H54 (cell line): ENCODE data around the gene NFASC.

ENCODE experiments used
- DNase-seq: peaks from one replicate; pipeline ENCODE4 v3.0.0; 2011; ENCODE audit warnings: low spot score, mixed read lengths; ENCODE audit not compliant: insufficient read length
- FAIRE-seq: peaks from 3 replicates; lab custom pipeline; 2011; peaks lifted over from hg19 to GRCh38; lab: Jason Lieb, UNC
- POLR2A ChIP-seq: IDR thresholded peaks from 2 replicates; pipeline ENCODE4 v1.6.1; 2011; ENCODE audit warnings: low read depth, mild to moderate bottlenecking, low read length

Gene NFASC

GRCh38 chr1:204841798-204842197, 28.9 kb upstream of the NFASC start:
- no peak for TF ChIP-seq POLR2A
- FAIRE-seq: no peak
- no peak for DNase-seq

GRCh38 chr1:204842369-204842768, 28.3 kb upstream of the NFASC start:
- FAIRE-seq (no peak), DNase-seq (no peak)
- no peak for TF ChIP-seq POLR2A

- no peak for DNase-seq
- TF ChIP-seq POLR2A: no peak
- FAIRE-seq: no peak
Observed at GRCh38 chr1:204842892-204843291, 27.8 kb upstream of the NFASC start.

- DNase-seq (no peak), FAIRE-seq (no peak)
Observed at GRCh38 chr1:204846546-204846945, 24.1 kb upstream of the NFASC start.

GRCh38 chr1:204848579-204848978, 22.1 kb upstream of the NFASC start:
- TF ChIP-seq POLR2A: no peak
- FAIRE-seq: no peak
- no peak for DNase-seq

More at GRCh38 chr1:204846546-204846945, 24.1 kb upstream of the NFASC start:
- no peak for TF ChIP-seq POLR2A

GRCh38 chr1:204852854-204853253, 17.8 kb upstream of the NFASC start:
- TF ChIP-seq POLR2A: no peak
- no peak for FAIRE-seq

GRCh38 chr1:204853436-204853835, 17.2 kb upstream of the NFASC start:
- FAIRE-seq: no peak
- no peak for TF ChIP-seq POLR2A

More at GRCh38 chr1:204852854-204853253, 17.8 kb upstream of the NFASC start:
- DNase-seq: no peak

GRCh38 chr1:204854286-204854685, 16.4 kb upstream of the NFASC start:
- TF ChIP-seq POLR2A: no peak
- no peak for DNase-seq
- FAIRE-seq: no peak

More at GRCh38 chr1:204853436-204853835, 17.2 kb upstream of the NFASC start:
- no peak for DNase-seq

GRCh38 chr1:204858363-204858821, 12.3 kb upstream of the NFASC start:
- no peak for DNase-seq
- no peak for FAIRE-seq

GRCh38 chr1:204859861-204860267, 10.8 kb upstream of the NFASC start:
- no peak for FAIRE-seq
- no peak for TF ChIP-seq POLR2A
- no peak for DNase-seq

More at GRCh38 chr1:204858363-204858821, 12.3 kb upstream of the NFASC start:
- no peak for TF ChIP-seq POLR2A

- FAIRE-seq: no peak
- DNase-seq: no peak
- TF ChIP-seq POLR2A: no peak
Observed at GRCh38 chr1:204863024-204863423, 7.6 kb upstream of the NFASC start.

- no peak for FAIRE-seq
- no peak for TF ChIP-seq POLR2A
- no peak for DNase-seq
Observed at GRCh38 chr1:204863730-204864129, 6.9 kb upstream of the NFASC start.

GRCh38 chr1:204866051-204866596, 4.5 kb upstream of the NFASC start:
- no peak for FAIRE-seq
- no peak for TF ChIP-seq POLR2A
- no peak for DNase-seq

GRCh38 chr1:204867203-204867602, 3.5 kb upstream of the NFASC start:
- DNase-seq (no peak), FAIRE-seq (no peak)
- no peak for TF ChIP-seq POLR2A

- FAIRE-seq (no peak), DNase-seq (no peak)
- no peak for TF ChIP-seq POLR2A
Observed at GRCh38 chr1:204867666-204868339, 2.9 kb upstream of the NFASC start.
